KMS-11 (cell line): ENCODE measurements around the gene STK25.

Experiments
- H2AFZ ChIP-seq: fragments of 200-600 bp; sonication (generic); 2 replicates; pipeline ENCODE4 v1.6.1; 2016; ENCODE audit warnings: antibody characterized with exemption, mixed run types, low read depth
- H3K27ac ChIP-seq: fragments of 200-600 bp; sonication (generic); 2 replicates; pipeline ENCODE4 v1.6.1; 2016; ENCODE audit warnings: mild to moderate bottlenecking, mixed run types
- H3K27me3 ChIP-seq: fragments of 200-600 bp; sonication (generic); 2 replicates; pipeline ENCODE4 v1.6.1; 2017; ENCODE audit warnings: mild to moderate bottlenecking, low read depth, mixed run types, moderate library complexity; ENCODE audit not compliant: insufficient read depth
- H3K36me3 ChIP-seq: fragments of 200-600 bp; sonication (generic); 2 replicates; pipeline ENCODE4 v1.6.1; 2017; ENCODE audit warnings: mild to moderate bottlenecking, mixed run types; ENCODE audit not compliant: insufficient read depth
- H3K4me1 ChIP-seq: fragments of 200-600 bp; sonication (generic); 2 replicates; pipeline ENCODE4 v1.6.1; 2016; ENCODE audit warnings: mild to moderate bottlenecking, low read depth, mixed run types; ENCODE audit not compliant: poor library complexity, severe bottlenecking
- H3K4me2 ChIP-seq: fragments of 200-600 bp; sonication (generic); 2 replicates; pipeline ENCODE4 v1.7.0; 2016; ENCODE audit warnings: mild to moderate bottlenecking, mixed run types
- H3K4me3 ChIP-seq: fragments of 200-600 bp; sonication (generic); IDR thresholded peaks from 2 replicates; pipeline ENCODE4 v1.6.1; 2017; ENCODE audit warnings: low read depth, low read length, mixed read lengths; ENCODE audit not compliant: insufficient read depth
- H3K79me2 ChIP-seq: fragments of 200-600 bp; sonication (generic); 2 replicates; pipeline ENCODE4 v1.6.1; 2016; ENCODE audit warnings: low read depth, mixed run types; ENCODE audit not compliant: insufficient read depth
- H3K9ac ChIP-seq: fragments of 200-600 bp; sonication (generic); 2 replicates; pipeline ENCODE4 v1.6.1; 2016; ENCODE audit warnings: mild to moderate bottlenecking, mixed run types
- H4K20me1 ChIP-seq: fragments of 200-600 bp; sonication (generic); 2 replicates; pipeline ENCODE4 v1.6.1; 2016; ENCODE audit warnings: mild to moderate bottlenecking, mixed run types; ENCODE audit not compliant: insufficient read depth
- CTCF ChIP-seq: fragments of 200-600 bp; sonication (generic); conservative IDR thresholded peaks from 2 replicates; pipeline ENCODE4 v1.6.1; 2017; ENCODE audit warnings: low read depth, mild to moderate bottlenecking, antibody characterized with exemption, low read length, moderate library complexity, mixed read lengths

Gene STK25

DNA sequence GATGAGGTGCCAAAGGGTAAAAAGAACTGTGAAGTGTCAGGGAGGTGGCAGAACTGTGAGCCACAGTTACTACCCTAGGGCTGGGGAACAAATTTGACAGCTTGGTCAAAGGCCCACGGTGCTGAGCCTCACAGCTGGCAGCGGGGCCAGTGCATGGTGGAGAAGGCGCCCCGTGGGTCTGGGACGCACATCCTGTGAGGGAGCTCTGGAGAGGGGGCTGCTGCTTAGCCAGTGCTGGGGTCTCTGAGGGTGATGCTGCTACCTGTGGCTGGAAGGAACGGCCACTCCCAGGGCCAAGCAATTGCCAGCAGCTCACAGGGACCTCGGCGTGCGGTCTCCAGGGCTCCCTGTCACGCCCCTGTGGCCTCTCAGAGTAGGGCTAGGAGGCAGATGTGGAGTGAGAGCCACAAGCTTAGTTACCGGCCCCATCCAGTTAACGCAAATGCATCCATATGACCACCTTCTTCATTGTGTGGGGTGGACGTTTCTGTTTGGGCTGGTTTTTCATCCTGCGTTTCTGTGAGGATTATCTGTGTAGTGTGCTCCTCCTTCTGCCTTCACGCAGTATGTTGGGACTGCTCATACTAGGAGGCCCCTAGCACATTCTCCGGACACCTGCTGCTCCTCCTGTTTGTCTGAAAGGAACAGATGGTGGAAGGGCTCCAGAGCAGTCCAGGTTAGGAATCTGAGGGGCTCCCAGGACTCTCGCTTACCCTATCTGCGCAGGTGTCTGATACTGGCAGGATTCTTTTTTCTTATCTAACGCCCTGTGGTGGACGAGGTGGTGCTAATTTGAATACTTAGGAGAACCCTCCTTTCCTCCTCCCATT lies 26.0 kb downstream of the STK25 start:
- no peak overlapping the region for H3K4me2 ChIP-seq
- H3K27me3 ChIP-seq: no peaks in the 10 kb centered on the region
- no peak overlapping the region for H3K9ac ChIP-seq
- no peaks in the 10 kb centered on the region for H3K36me3 ChIP-seq
- no peak overlapping the region for H3K27ac ChIP-seq
- H3K4me1 ChIP-seq: no peaks in the 10 kb centered on the region
- H2AFZ ChIP-seq: no peak overlapping the region
- TF ChIP-seq CTCF: no peak
- H4K20me1 ChIP-seq: no peaks in the 10 kb centered on the region
- H3K79me2 ChIP-seq: no peaks in the 10 kb centered on the region
- H3K4me3 ChIP-seq: no peak overlapping the region

DNA sequence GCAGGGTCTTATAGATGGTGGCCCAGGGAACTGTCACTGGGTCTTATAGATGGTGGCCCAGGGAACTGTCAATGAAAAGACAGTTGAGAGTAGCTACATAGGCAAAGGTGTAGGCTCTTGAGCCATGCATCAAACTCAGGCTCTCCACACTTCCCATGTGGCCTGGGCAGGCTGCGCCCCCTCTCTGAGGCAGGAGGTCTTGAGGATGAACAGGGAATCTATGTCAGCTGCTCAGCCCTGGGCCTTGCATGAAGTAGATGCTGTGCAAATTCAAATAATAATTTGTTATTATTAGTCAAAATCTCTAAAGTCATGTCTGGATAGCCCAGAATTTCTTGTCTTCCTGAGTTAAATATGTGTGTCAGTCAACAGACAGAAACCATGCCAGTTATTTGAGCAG lies 26.7 kb downstream of the STK25 start:
- Histone ChIP-seq H3K36me3 (no peaks in the 10 kb centered on the region), H3K79me2 (no peaks in the 10 kb centered on the region)
- no peak for TF ChIP-seq CTCF

GRCh38 chr2:241479026-241479898 lies 29.1 kb downstream of the STK25 start:
- Histone ChIP-seq H2AFZ (no peak overlapping the region), H3K4me2 (no peak overlapping the region), H3K9ac (no peak overlapping the region), H3K4me3 (no peak overlapping the region), H3K27ac (no peak overlapping the region), H3K4me1 (no peaks in the 10 kb centered on the region), H3K27me3 (no peaks in the 10 kb centered on the region), H4K20me1 (no peaks in the 10 kb centered on the region), H3K79me2 (no peaks in the 10 kb centered on the region), H3K36me3 (no peaks in the 10 kb centered on the region)
- TF ChIP-seq CTCF: no peak

More for the DNA sequence above, 26.7 kb downstream of the STK25 start:
- H3K27ac ChIP-seq: no peak overlapping the region
- no peak overlapping the region for H3K9ac ChIP-seq
- H3K27me3 ChIP-seq: no peaks in the 10 kb centered on the region
- H2AFZ ChIP-seq: no peak overlapping the region
- H3K4me3 ChIP-seq: no peak overlapping the region
- H3K4me1 ChIP-seq: no peaks in the 10 kb centered on the region
- H4K20me1 ChIP-seq: no peaks in the 10 kb centered on the region
- no peak overlapping the region for H3K4me2 ChIP-seq

GRCh38 chr2:241478166-241478565 lies 30.2 kb downstream of the STK25 start:
- Histone ChIP-seq H3K4me2 (no peak overlapping the region), H3K36me3 (no peaks in the 10 kb centered on the region), H4K20me1 (no peaks in the 10 kb centered on the region), H3K79me2 (no peaks in the 10 kb centered on the region), H3K27me3 (no peaks in the 10 kb centered on the region), H3K4me3 (no peak overlapping the region), H3K4me1 (no peaks in the 10 kb centered on the region), H2AFZ (no peak overlapping the region), H3K9ac (no peak overlapping the region), H3K27ac (no peak overlapping the region)
- no peak for TF ChIP-seq CTCF
